Measurements from ENCODE around the gene TBC1D20.
"Not testable (repeated sequence)": the region's sequence is repeated elsewhere in the genome, so short reads cannot be mapped to it uniquely, and the experiment has no call there.

TBC1D20 gene

DNA sequence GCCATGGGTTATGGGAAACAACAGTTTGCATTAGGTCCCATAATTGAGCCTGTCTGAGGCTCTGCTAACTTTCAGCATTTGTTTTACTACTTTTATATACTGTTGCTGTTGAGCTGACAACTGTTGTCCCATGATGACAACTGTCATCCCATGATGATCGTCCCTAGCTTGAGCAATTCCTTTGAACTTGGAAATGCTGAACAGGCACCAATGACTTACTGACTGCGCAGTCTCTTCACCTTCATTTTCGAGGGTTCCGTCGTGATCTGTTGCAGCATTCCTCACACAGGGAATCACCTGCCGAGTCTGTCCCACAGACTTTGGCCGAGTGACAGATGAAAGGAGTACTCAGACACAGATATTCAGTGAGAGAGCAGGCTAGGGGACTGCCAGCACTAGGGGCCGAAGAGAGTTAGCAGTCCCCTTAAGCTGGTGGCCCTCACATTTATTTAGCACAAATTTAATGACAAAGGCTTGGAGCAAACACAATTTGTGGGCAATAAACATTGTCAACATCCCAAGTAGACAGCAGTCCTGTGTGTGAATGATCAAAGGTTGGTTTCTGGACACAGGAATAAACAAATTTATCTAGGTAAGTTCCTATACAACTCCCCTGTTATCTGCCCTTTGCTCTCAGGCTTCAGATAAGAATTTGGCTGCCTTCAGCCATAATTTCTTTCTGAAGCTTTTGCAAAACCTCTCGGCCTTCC is 10.0 kb upstream of the TBC1D20 start:
- peaks cover 4% of the 10 kb centered on the region for H3K36me3 ChIP-seq (ENCODE audit: control insufficient read depth, insufficient read depth, low read length)
- no peaks in the 10 kb centered on the region for H3K27me3 ChIP-seq (ENCODE audit: control insufficient read depth, insufficient read depth, low read length)
- H3K4me3 ChIP-seq (ENCODE audit: low read depth, low read length): no peak overlapping the region
- no peak overlapping the region for H3K9ac ChIP-seq (ENCODE audit: low read depth, low read length)
- no peaks in the 10 kb centered on the region for H3K4me1 ChIP-seq (ENCODE audit: control insufficient read depth, insufficient read depth, low read length)
- no peaks in the 10 kb centered on the region for H3K9me3 ChIP-seq (ENCODE audit: control insufficient read depth, insufficient read depth, low read length)

DNA sequence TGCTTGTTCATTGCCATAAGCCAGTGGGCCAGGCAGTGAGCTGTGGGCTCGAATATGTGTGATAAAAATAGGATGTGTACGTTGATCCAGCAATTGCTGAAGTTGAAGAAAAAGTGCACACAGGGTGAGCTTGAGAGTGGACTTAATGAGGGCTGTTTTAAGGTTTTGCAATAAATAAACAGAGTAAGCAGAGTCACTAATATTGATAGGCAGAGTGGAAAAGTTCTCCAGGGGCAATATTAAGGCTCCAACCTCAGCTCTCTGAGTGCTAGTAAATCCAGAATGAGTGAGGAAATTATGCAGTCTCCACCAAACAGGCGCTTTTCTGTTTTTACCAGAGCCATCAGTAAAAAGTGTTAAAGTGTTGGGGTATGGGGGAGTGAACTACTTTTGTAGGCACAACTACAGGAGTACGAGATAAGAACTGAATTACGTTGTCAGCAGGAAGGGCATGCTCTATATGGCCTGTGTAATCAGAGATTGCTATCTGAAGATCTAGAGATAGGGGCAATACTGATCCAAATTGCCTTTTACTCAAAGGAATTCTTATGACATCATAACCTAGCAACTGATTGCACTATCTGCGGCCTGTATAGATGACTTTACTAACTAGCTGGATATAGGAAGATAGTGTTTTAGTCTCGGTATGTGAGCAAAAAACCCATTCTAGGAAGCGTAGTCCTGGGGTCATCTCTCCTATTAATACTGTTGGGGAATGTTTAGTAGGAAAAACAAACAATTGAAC is 7.6 kb upstream of the TBC1D20 start:
- Histone ChIP-seq H3K27me3 (ENCODE audit: control insufficient read depth, insufficient read depth, low read length) (peaks cover 3% of the 10 kb centered on the region), H3K9ac (ENCODE audit: low read depth, low read length) (no peak overlapping the region), H3K9me3 (ENCODE audit: control insufficient read depth, insufficient read depth, low read length) (no peaks in the 10 kb centered on the region), H3K4me3 (ENCODE audit: low read depth, low read length) (no peak overlapping the region), H3K4me1 (ENCODE audit: control insufficient read depth, insufficient read depth, low read length) (no peaks in the 10 kb centered on the region), H3K36me3 (ENCODE audit: control insufficient read depth, insufficient read depth, low read length) (peaks cover 4% of the 10 kb centered on the region)

GRCh38 chr20:467755-468154 is 5.4 kb upstream of the TBC1D20 start:
- Histone ChIP-seq H3K9me3 (ENCODE audit: control insufficient read depth, insufficient read depth, low read length) (no peaks in the 10 kb centered on the region), H3K36me3 (ENCODE audit: control insufficient read depth, insufficient read depth, low read length) (no peaks in the 10 kb centered on the region), H3K9ac (ENCODE audit: low read depth, low read length) (no peak overlapping the region), H3K4me3 (ENCODE audit: low read depth, low read length) (no peak overlapping the region), H3K4me1 (ENCODE audit: control insufficient read depth, insufficient read depth, low read length) (no peaks in the 10 kb centered on the region), H3K27me3 (ENCODE audit: control insufficient read depth, insufficient read depth, low read length) (peaks cover 16% of the 10 kb centered on the region)

- Histone ChIP-seq H3K4me1 (ENCODE audit: control insufficient read depth, insufficient read depth, low read length) (peaks cover 2% of the 10 kb centered on the region), H3K9ac (ENCODE audit: low read depth, low read length) (peak overlapping the region; percentile 54), H3K4me3 (ENCODE audit: low read depth, low read length) (peak overlapping the region; percentile 86), H3K36me3 (ENCODE audit: control insufficient read depth, insufficient read depth, low read length) (no peaks in the 10 kb centered on the region), H3K27me3 (ENCODE audit: control insufficient read depth, insufficient read depth, low read length) (peaks cover 22% of the 10 kb centered on the region), H3K9me3 (ENCODE audit: control insufficient read depth, insufficient read depth, low read length) (no peaks in the 10 kb centered on the region)
Observed at GRCh38 chr20:461254-462198, 807 bp downstream of the TBC1D20 start.

DNA sequence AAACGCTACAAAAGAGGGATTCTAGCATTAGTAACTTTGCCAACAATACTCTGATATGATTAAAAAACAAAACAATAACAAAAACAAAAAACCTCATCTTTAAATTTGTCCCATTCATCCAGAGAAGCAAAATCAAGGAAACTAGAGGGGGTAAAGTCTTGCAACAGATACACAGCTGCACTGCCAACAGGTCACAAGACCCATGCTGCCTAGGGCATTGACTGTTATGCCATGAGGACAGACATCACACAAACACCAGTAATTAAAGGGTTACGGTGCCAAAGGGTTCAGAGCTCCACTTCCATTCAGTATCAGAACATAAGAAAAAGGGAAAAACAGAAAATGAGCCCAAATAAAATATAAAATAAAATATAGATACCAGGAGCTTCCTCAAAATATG is 1.6 kb downstream of the TBC1D20 start:
- no peak overlapping the region for H3K4me3 ChIP-seq (ENCODE audit: low read depth, low read length)
- H3K4me1 ChIP-seq (ENCODE audit: control insufficient read depth, insufficient read depth, low read length): peaks cover 2% of the 10 kb centered on the region
- H3K9ac ChIP-seq (ENCODE audit: low read depth, low read length): no peak overlapping the region
- H3K36me3 ChIP-seq (ENCODE audit: control insufficient read depth, insufficient read depth, low read length): no peaks in the 10 kb centered on the region
- H3K9me3 ChIP-seq (ENCODE audit: control insufficient read depth, insufficient read depth, low read length): no peaks in the 10 kb centered on the region
- peaks cover 22% of the 10 kb centered on the region for H3K27me3 ChIP-seq (ENCODE audit: control insufficient read depth, insufficient read depth, low read length)

GRCh38 chr20:460180-460579 is 2.2 kb downstream of the TBC1D20 start:
- peaks cover 2% of the 10 kb centered on the region for H3K4me1 ChIP-seq (ENCODE audit: control insufficient read depth, insufficient read depth, low read length)

DNA sequence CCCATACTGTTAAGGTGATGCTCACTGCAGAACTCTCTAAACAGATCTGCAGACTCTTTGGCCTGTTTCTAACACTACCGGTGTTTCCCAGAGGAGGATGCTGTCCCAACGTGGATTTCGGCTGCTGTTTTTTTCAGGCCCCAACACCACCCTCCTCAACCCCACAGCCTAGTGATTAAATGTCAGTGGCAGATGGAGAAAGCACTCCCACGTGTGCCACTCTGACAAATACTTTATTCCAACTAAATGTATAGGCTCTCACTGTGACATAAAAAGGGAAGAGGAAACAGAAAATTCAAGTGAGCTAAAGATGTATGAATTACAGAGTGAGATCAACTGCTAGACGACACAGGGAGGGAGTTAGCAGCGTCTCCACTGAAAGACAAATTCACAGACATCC is 3.6 kb downstream of the TBC1D20 start:
- Histone ChIP-seq H3K27me3 (ENCODE audit: control insufficient read depth, insufficient read depth, low read length) (peaks cover 14% of the 10 kb centered on the region), H3K36me3 (ENCODE audit: control insufficient read depth, insufficient read depth, low read length) (no peaks in the 10 kb centered on the region), H3K4me3 (ENCODE audit: low read depth, low read length) (no peak overlapping the region), H3K4me1 (ENCODE audit: control insufficient read depth, insufficient read depth, low read length) (peaks cover 2% of the 10 kb centered on the region), H3K9ac (ENCODE audit: low read depth, low read length) (no peak overlapping the region), H3K9me3 (ENCODE audit: control insufficient read depth, insufficient read depth, low read length) (no peaks in the 10 kb centered on the region)

More at GRCh38 chr20:460180-460579, 2.2 kb downstream of the TBC1D20 start:
- no peaks in the 10 kb centered on the region for H3K9me3 ChIP-seq (ENCODE audit: control insufficient read depth, insufficient read depth, low read length)
- H3K27me3 ChIP-seq (ENCODE audit: control insufficient read depth, insufficient read depth, low read length): peaks cover 21% of the 10 kb centered on the region
- no peak overlapping the region for H3K4me3 ChIP-seq (ENCODE audit: low read depth, low read length)
- no peaks in the 10 kb centered on the region for H3K36me3 ChIP-seq (ENCODE audit: control insufficient read depth, insufficient read depth, low read length)
- no peak overlapping the region for H3K9ac ChIP-seq (ENCODE audit: low read depth, low read length)

DNA sequence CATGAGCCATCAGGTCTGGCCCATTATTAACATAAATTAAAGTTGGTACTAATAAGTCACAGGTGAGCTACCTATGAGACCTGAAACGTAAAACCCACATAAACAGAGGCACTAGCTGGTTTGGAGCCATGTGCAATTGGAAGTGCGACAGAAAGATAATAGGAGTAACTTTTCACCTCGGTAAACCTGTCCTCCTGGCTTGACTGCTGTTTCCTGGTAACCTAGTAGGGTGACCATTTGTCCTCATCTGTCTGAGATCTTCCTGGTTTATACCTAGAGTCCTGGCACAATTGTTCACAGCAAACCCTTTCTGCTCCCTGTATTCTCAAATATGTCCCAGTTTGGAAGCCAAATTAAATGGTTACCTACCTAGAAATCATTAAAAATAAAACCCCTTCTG is 7.4 kb downstream of the TBC1D20 start:
- Histone ChIP-seq H3K9me3 (ENCODE audit: control insufficient read depth, insufficient read depth, low read length) (no peaks in the 10 kb centered on the region), H3K9ac (ENCODE audit: low read depth, low read length) (no peak overlapping the region), H3K4me1 (ENCODE audit: control insufficient read depth, insufficient read depth, low read length) (no peaks in the 10 kb centered on the region), H3K36me3 (ENCODE audit: control insufficient read depth, insufficient read depth, low read length) (no peaks in the 10 kb centered on the region), H3K27me3 (ENCODE audit: control insufficient read depth, insufficient read depth, low read length) (no peaks in the 10 kb centered on the region), H3K4me3 (ENCODE audit: low read depth, low read length) (no peak overlapping the region)

- H3K36me3 ChIP-seq (ENCODE audit: control insufficient read depth, insufficient read depth, low read length); H3K9me3 ChIP-seq (ENCODE audit: control insufficient read depth, insufficient read depth, low read length); H3K4me1 ChIP-seq (ENCODE audit: control insufficient read depth, insufficient read depth, low read length); H3K9ac ChIP-seq (ENCODE audit: low read depth, low read length); H3K27me3 ChIP-seq (ENCODE audit: control insufficient read depth, insufficient read depth, low read length); H3K4me3 ChIP-seq (ENCODE audit: low read depth, low read length): not testable (repeated sequence)
Observed at GRCh38 chr20:452021-452420, 10.3 kb downstream of the TBC1D20 start.

DNA sequence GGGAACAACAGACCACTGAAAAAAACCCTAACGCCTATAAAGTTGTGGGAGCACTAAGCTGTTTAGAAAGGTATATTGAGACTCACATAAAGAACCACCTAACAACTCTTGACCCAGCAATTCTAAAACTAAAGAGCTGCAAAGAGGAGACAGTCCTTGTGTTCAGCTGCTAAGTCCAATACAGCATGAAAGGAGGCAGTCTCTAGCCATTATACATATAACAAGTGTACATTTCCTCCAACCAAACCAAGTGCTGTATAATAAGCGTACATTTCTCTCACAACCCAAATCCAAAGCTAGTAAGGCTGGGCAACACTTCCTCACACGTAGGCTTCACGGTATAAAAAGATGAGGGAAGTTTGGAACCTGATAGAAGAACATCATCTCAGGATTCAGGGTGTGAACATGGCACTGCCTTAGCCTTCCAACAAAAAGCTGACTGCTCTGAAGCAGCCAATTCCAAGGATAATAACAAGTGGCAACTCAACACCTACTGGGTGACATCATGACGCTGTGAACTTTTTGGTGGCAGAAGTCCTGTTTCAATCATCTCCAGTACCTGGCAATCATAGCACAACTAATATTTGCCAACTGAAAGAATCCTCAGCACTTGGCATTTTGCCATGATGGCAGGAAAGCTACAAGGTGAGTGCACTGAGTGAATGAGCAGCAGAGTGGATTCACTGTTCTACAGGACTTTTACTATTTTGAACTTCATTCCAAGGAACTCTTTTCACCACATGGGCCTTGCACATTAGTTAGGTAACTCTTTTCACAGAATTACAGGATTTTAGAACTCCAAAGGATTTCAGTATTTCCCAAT is 16.6 kb downstream of the TBC1D20 start:
- no peaks in the 10 kb centered on the region for H3K27me3 ChIP-seq (ENCODE audit: control insufficient read depth, insufficient read depth, low read length)
- no peak overlapping the region for H3K4me3 ChIP-seq (ENCODE audit: low read depth, low read length)
- no peaks in the 10 kb centered on the region for H3K4me1 ChIP-seq (ENCODE audit: control insufficient read depth, insufficient read depth, low read length)
- H3K9me3 ChIP-seq (ENCODE audit: control insufficient read depth, insufficient read depth, low read length): no peaks in the 10 kb centered on the region
- H3K36me3 ChIP-seq (ENCODE audit: control insufficient read depth, insufficient read depth, low read length): peaks cover 13% of the 10 kb centered on the region
- H3K9ac ChIP-seq (ENCODE audit: low read depth, low read length): no peak overlapping the region

- no peaks in the 10 kb centered on the region for H3K27me3 ChIP-seq (ENCODE audit: control insufficient read depth, insufficient read depth, low read length)
- H3K9ac ChIP-seq (ENCODE audit: low read depth, low read length): no peak overlapping the region
- peaks cover 20% of the 10 kb centered on the region for H3K36me3 ChIP-seq (ENCODE audit: control insufficient read depth, insufficient read depth, low read length)
- no peaks in the 10 kb centered on the region for H3K4me1 ChIP-seq (ENCODE audit: control insufficient read depth, insufficient read depth, low read length)
- no peaks in the 10 kb centered on the region for H3K9me3 ChIP-seq (ENCODE audit: control insufficient read depth, insufficient read depth, low read length)
- H3K4me3 ChIP-seq (ENCODE audit: low read depth, low read length): no peak overlapping the region
Observed at GRCh38 chr20:444862-445426, 17.4 kb downstream of the TBC1D20 start.
